HCT116 (cell line): ENCODE results near the gene RCSD1. TPM values are rescaled to one million over a fixed set of nuclear protein-coding genes. Genes with fewer than 3 reads are reported as not detected.

Experiments used
- ATAC-seq: fragments of 200-7000 bp; cut with Tn5 transposase; 2 replicates; pipeline ENCODE4 v1.9.1; 2020; ENCODE audit warnings: mild to moderate bottlenecking, moderate library complexity
- BruUV-seq: library from RNA; stranded (reverse); fragments of 400-500 nt; replicated peaks from 2 replicates; lab custom pipeline; 2021; lab: Mats Ljungman, UMichigan
- CTCF ChIA-PET: fragments of 300-600 bp; sonication (Branson Sonifier 250); formaldehyde crosslinking; loops from one replicate; lab custom pipeline; 2021; ENCODE audit warnings: antibody characterized with exemption; lab: Charles Lee
- POLR2A ChIA-PET: fragments of 300-600, 350-600 bp; sonication (Branson Sonifier 250); formaldehyde crosslinking; loops from one replicate; lab custom pipeline; 2021; ENCODE audit warnings: antibody characterized with exemption; lab: Charles Lee
- RAD21 ChIA-PET, 2 experiments: fragments of 300-600 bp; sonication (Branson Sonifier 250); formaldehyde crosslinking; loops; one replicate each; lab custom pipeline; 2023; ENCODE audit warnings: low total read pairs in 2 of 2; ENCODE audit not compliant: uncharacterized antibody in 2 of 2, unreplicated experiment in 2 of 2, low non-redundant PET in 1 of 2; lab: Charles Lee
- DNase-seq: peaks from one replicate; pipeline ENCODE4 v3.0.0-alpha.2; 2010; ENCODE audit warnings: low read depth, low spot score
- H2AFZ ChIP-seq: fragments of 200-600 bp; shearing (Covaris generic), sonication (generic); 2 replicates; pipeline ENCODE4 v1.6.1; 2017; ENCODE audit warnings: low read depth, mixed run types, mixed read lengths, antibody characterized with exemption, low read length; ENCODE audit not compliant: poor library complexity, severe bottlenecking
- H3K27ac ChIP-seq: 2 replicates; pipeline ENCODE4 v1.5.1; 2012; ENCODE audit warnings: low read depth, low read length
- H3K27me3 ChIP-seq: fragments of 200-600 bp; sonication (generic); 2 replicates; pipeline ENCODE4 v1.6.1; 2016; ENCODE audit warnings: mixed run types, low read length, mixed read lengths; ENCODE audit not compliant: insufficient read depth
- H3K36me3 ChIP-seq, 2 experiments: fragments of 200-500 bp in 1 of 2; fragments of 200-600 bp in 1 of 2; sonication (Bioruptor generic) in 1 of 2; sonication (generic) in 1 of 2; 2 replicates each; pipeline versions ENCODE4 v1.5.1 to v1.6.1; 2014 to 2016; ENCODE audit warnings: low read length in 2 of 2, inconsistent platforms in 1 of 2, mixed read lengths in 1 of 2, mixed run types in 1 of 2; ENCODE audit not compliant: insufficient read depth in 2 of 2, control insufficient read depth in 1 of 2
- H3K4me1 ChIP-seq, 2 experiments: fragments of 200-600 bp in 1 of 2; sonication (generic) in 1 of 2; 2 replicates each; pipeline versions ENCODE4 v1.5.1 to v1.6.1; 2012 to 2017; ENCODE audit warnings: low read length in 2 of 2, inconsistent platforms in 1 of 2, mild to moderate bottlenecking in 1 of 2, mixed read lengths in 1 of 2, mixed run types in 1 of 2, moderate library complexity in 1 of 2; ENCODE audit not compliant: insufficient read depth in 2 of 2, control insufficient read depth in 1 of 2
- H3K4me2 ChIP-seq: fragments of 200-600 bp; sonication (generic); 2 replicates; pipeline ENCODE4 v1.6.1; 2017; ENCODE audit warnings: mixed run types, low read length, mixed read lengths
- H3K4me3 ChIP-seq, 2 experiments: fragments of 200-600 bp in 1 of 2; sonication (generic) in 1 of 2; replicated peaks in 1 of 2; 2 replicates each; pipeline ENCODE4 v1.5.1; 2011 to 2016; ENCODE audit warnings: low read length in 2 of 2, control low read depth in 1 of 2, low read depth in 1 of 2, mild to moderate bottlenecking in 1 of 2, mixed read lengths in 1 of 2, mixed run types in 1 of 2
- H3K79me2 ChIP-seq: fragments of 200-600 bp; sonication (generic); 2 replicates; pipeline ENCODE4 v1.6.1; 2017; ENCODE audit warnings: mild to moderate bottlenecking, mixed run types, low read length, moderate library complexity, mixed read lengths; ENCODE audit not compliant: insufficient read depth
- H3K9ac ChIP-seq: fragments of 200-600 bp; sonication (generic); 2 replicates; pipeline ENCODE4 v1.6.1; 2016; ENCODE audit warnings: low read length, mixed read lengths
- H3K9me2 ChIP-seq: fragments of 200-600 bp; sonication (generic), shearing (Covaris generic); 2 replicates; pipeline ENCODE4 v1.6.1; 2017; ENCODE audit warnings: mixed run types, mild to moderate bottlenecking, moderate library complexity; ENCODE audit not compliant: insufficient read depth
- H3K9me3 ChIP-seq, 2 experiments: fragments of 200-500 bp in 1 of 2; fragments of 200-600 bp in 1 of 2; sonication (Bioruptor generic) in 1 of 2; sonication (generic) in 1 of 2; 2 replicates each; pipeline ENCODE4 v1.6.1; 2014 to 2017; ENCODE audit warnings: low read length in 2 of 2, mixed read lengths in 2 of 2, inconsistent platforms in 1 of 2, low read depth in 1 of 2, mild to moderate bottlenecking in 1 of 2, mixed run types in 1 of 2, moderate library complexity in 1 of 2; ENCODE audit not compliant: control insufficient read depth in 1 of 2, insufficient read depth in 1 of 2
- H4K20me1 ChIP-seq: fragments of 200-600 bp; sonication (generic), shearing (Covaris generic); 2 replicates; pipeline ENCODE4 v1.6.1; 2017; ENCODE audit warnings: mixed run types, mild to moderate bottlenecking, moderate library complexity; ENCODE audit not compliant: insufficient read depth
- CEBPB ChIP-seq: IDR thresholded peaks from 2 replicates; pipeline ENCODE4 v1.6.1; 2012; ENCODE audit warnings: low read depth
- CTCF ChIP-seq, 3 experiments: fragments of 200-600 bp in 1 of 3; sonication (generic) in 1 of 3; IDR thresholded peaks in 2 of 3; conservative IDR thresholded peaks in 1 of 3; 2 replicates each; pipeline ENCODE4 v1.5.1; 2012 to 2017; ENCODE audit warnings: low read depth in 2 of 3, low read length in 2 of 3, antibody characterized with exemption in 1 of 3, borderline replicate concordance in 1 of 3, control low read depth in 1 of 3, mild to moderate bottlenecking in 1 of 3, mixed read lengths in 1 of 3, mixed run types in 1 of 3, moderate library complexity in 1 of 3; ENCODE audit not compliant: insufficient read depth in 1 of 3
- EGR1 ChIP-seq: IDR thresholded peaks from 2 replicates; pipeline ENCODE4 v1.6.1; 2012; ENCODE audit warnings: low read depth
- ELF1 ChIP-seq: IDR thresholded peaks from 2 replicates; pipeline ENCODE4 v1.6.1; 2012; ENCODE audit warnings: low read depth, borderline replicate concordance
- EZH2phosphoT487 ChIP-seq: fragments of 200-600 bp; IDR thresholded peaks from 2 replicates; pipeline ENCODE4 v1.6.1; 2018; ENCODE audit warnings: antibody characterized with exemption, borderline replicate concordance
- MAX ChIP-seq: IDR thresholded peaks from 2 replicates; pipeline ENCODE4 v1.6.1; 2012
- RAD21 ChIP-seq: IDR thresholded peaks from 2 replicates; pipeline ENCODE4 v1.6.1; 2012; ENCODE audit warnings: low read depth, mild to moderate bottlenecking
- YY1 ChIP-seq: IDR thresholded peaks from 2 replicates; pipeline ENCODE4 v1.6.1; 2011; ENCODE audit warnings: low read length, low read depth, moderate library complexity, mild to moderate bottlenecking; ENCODE audit not compliant: insufficient replicate concordance; ENCODE audit errors: extremely low read depth
- intact Hi-C: fragments of 100-400 bp; cut with micrococcal nuclease; formaldehyde crosslinking; loops from 2 replicates; pipeline ENCODE4 v1.10.0; 2022
- total RNA-seq: library from RNA; stranded (reverse); gene quantifications from one replicate; pipeline ENCODE4 v1.2.1, GENCODE V29; 2021; ENCODE audit not compliant: unreplicated experiment

Gene RCSD1
- total RNA-seq, 1 experiment from 2014 or later, result 0.15 TPM

GRCh38 chr1:167749741-167750140, 119.7 kb downstream of the RCSD1 start:
- H4K20me1 ChIP-seq, result no peaks in the 10 kb centered on the region
- RAD21 ChIA-PET, result no interaction called here
- no peak for TF ChIP-seq CTCF (IDR thresholded peaks at IDR 0.05 in 2 of 3, conservative IDR thresholded peaks at IDR 0.05 in 1 of 3; ENCODE audit: borderline replicate concordance in 1 of 3, insufficient read depth in 1 of 3, low read depth in 2 of 3, low read length in 2 of 3)
- no peak for TF ChIP-seq MAX
- TF ChIP-seq ELF1, result no peak
- no peak for TF ChIP-seq EZH2phosphoT487
- no peak for TF ChIP-seq CEBPB
- no peak for TF ChIP-seq RAD21
- TF ChIP-seq YY1, result no peak
- no peak for TF ChIP-seq EGR1
- TF ChIP-seq, all 23 proteins: peak for 0
- DNase-seq, result no peak
- Histone ChIP-seq H3K36me3 (no peaks in the 10 kb centered on the region), H3K9ac (no peak overlapping the region), H3K27me3 (no peaks in the 10 kb centered on the region), H3K9me2 (no peaks in the 10 kb centered on the region), H3K9me3 (no peaks in the 10 kb centered on the region), H3K27ac (no peak overlapping the region), H3K4me3 (no peak overlapping the region), H3K4me2 (no peak overlapping the region), H2AFZ (no peak overlapping the region), H3K4me1 (peaks cover 4 to 15% of the 10 kb centered on the region in 2 experiments; a peak in 3 of 4 replicates), H3K79me2 (peaks cover 70% of the 10 kb centered on the region)
- intact Hi-C loops, result no loop called here
- ChIA-PET CTCF (interaction anchor here (1.1 kb wide), 1 partner anchor 33 kb away, joined by 3 read pairs; no protein-coding TSS in a partner anchor), POLR2A (no interaction called here)
- no TSS peak for BruUV-seq
- no peak for ATAC-seq
